NCI-H146 (cell line): ENCODE data around the gene ST3GAL4.
A peak's percentile ranks its signal among the peaks of the same experiment; 100 is the strongest.

Experiments used
- DNase-seq: peaks from one replicate; lab custom pipeline; 2025; lab: John Stamatoyannopoulos, UW

ST3GAL4 gene

DNA sequence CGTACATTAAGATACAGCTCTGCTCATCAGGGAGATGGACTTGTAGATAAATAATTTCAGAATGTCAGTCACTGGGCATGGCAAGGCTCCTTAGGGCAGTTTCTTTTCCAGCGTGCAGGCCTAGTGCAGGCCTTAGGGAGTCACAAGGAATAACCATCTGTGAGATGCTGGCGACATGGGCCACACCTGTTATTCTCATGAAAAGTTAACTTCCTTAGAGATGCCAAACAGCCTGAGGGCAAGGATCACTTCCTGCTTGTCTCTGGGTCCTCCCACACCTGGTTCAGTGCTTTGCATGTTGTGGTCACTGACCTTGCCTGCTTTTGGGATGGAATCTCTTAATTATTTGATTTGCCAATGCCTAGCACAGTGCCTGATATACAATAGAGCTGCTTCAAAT lies 70.6 kb downstream of the ST3GAL4 start:
- no peak for DNase-seq

DNA sequence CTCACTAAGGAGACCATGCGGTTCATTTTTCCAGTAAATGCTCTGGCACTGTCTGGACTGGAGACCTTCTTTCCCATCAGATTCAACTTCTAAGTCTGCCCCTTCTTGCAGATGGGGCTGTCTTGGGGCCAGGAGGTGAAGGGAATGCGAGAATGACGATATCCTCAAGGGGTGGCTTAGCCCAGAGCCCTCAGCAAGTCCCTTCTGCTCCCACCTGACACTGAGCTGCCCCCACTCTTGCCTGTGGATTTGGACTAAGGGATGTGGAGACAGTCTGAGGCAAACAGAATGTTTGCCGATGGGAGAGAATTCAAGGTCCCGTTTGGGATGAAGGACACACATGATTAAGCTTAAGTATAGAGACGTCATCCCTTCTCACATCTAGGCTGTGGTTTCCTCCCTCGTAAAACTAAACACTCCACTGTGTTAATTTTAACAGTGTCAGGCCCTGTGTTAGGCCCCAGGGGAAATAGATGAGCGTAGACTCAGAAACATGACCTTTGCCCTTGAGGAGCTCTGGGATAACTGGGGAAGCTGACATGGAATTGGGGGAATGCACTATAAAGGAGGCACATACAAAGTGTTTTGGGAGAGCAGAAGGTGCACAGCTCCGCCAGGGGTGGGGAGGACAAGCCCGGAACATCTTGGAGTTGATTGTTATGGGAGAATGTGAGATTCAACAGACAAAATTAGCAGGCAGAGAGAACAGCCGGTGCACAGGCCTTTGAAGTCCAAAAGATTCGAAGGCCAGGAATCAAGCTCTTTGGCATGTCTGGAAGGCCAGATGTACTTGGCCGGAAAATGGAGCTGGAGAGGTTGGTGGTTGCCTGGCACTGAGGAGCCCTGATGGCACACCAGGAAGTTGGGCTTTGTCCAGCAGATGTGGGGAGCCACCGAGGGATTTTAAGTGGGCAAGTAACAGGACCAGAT lies 71.6 kb downstream of the ST3GAL4 start:
- DNase-seq: no peak

DNA sequence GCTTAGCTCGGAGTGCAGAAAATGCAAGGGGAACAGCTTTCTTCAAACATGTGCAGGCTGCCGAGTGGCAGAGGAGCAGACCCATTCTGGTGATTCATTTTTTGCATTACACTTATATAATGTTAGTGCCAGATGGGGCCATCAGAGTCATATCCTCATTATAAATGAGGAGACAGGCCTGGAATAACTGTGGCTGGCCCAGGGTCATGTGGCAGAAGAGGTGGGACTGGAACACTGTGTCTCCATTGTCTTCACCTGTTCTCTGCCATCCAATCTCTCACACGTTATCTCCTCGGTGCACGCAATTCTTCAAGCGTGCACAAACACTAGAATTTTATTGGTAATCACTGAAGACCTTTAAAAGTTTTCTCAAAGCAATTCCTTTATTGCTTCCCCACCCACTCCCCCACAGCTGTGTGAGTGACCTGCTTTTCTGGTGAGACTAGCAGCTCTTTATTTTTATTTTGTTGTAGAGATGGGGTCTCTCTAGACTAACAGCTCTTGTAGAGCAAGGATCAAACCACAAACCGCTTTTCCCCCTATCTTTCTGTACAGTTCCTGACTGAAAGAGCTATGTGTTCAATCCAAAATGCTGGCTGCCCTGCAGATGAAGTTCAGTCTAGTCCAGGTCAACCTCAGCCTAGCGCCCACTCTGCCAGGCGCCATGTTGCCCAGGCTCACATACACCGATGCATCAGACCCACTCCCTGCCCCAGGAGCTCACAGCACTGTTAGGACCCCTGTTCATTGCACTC lies 75.3 kb downstream of the ST3GAL4 start:
- no peak for DNase-seq

- no peak for DNase-seq
These were observed 76.0 kb downstream of the ST3GAL4 start for GRCh38 chr11:126431401-126432064.

DNA sequence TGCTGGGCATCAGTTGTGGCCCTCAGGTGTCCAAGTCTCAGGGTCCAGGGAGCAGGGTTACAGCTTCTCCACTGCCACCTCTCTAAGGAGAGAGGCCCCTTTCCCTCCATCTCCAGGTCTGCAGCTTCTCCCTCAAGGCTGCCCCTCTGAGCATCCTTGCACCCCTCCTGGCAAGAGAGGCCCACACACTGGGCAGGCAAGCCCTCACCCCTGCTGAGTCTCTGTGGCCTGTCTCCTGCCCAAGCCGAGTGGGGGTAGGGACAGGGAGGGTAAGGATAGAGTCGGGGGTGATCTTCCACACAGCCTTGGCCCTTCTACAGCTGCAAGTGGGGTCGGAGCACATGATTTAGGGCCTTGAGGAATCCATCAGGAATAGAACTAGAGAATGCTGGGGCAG lies 76.6 kb downstream of the ST3GAL4 start:
- no peak for DNase-seq

- DNase-seq: no peak
These were observed 77.0 kb downstream of the ST3GAL4 start for GRCh38 chr11:126432525-126432924.

DNA sequence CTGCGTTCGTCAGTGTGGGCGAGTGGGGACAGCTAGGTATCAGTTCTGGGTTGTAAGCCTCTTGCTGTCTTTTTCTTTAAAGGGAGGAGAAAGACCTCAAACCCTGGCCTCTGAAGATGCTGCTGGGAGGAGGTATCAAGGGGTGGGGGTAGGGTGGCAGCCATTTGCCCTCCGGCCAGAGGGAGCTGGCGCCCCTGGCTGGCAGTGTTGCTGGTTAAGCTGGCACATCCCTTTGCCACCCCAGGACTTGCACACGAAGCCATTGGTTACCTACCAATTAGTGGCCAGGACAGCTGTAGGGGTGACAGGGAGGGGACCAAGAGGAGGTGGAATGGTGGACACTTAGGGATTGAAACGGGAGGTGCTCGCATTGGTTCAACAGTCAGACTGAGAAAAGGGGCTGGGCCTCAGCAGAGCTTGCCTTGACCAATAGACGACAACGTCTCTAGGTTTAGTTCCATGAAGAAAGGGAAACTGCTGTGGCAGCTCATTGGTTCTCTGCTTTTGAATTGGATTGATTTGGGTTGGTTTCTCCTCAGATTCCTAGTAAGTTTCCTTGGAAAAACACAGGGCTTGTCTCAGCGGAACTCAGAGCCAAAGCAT lies 77.9 kb downstream of the ST3GAL4 start:
- no peak for DNase-seq

GRCh38 chr11:126433989-126434949 lies 78.8 kb downstream of the ST3GAL4 start:
- no peak for DNase-seq

DNA sequence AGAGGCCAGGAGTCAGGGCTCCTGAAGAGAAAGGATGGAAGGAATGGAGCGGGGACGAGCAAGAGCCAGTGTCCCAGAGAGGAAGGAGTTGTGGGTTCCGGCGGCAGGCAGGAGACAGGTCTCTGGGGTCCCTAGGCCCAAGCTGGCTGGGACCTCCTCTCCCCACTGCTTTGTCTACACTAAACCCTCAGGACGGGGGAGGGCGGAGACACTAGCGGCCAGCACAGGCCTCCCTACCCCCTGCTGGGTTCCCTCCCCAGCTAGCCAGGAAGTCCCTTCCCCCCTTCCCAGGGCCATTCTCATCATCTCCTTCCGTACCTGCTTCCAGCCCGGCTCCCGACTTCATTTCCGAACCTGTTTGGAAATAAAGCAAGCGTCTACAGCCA lies 79.5 kb downstream of the ST3GAL4 start:
- DNase-seq: no peak

DNA sequence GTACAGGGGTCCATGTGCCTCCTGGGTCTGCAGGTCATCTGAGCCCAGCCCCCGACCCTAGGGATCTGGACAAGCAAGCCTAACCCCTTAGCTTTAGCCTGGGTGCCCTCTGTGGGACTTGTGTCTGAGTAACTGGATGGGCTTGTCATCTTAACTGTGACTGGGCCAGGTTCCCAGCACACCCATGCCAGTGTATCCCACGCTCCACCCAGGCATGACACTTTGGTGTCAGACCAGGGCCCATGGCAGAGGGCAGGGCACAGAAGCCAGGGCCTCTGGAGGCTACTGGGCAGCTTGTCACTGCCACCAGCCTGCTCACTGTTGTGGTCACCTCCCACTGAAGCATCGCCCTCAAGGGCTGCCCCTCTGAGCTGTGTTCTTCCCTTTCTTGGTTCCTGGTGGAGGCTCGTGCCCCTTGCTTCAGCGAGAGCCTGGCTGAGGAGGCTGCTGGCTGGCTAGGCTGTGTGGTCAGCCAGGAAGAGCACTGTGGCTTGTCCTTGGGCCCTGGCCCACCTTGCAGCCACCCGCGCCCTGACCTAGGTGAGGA lies 80.8 kb downstream of the ST3GAL4 start:
- DNase-seq: no peak

- DNase-seq: no peak
These were observed 82.2 kb downstream of the ST3GAL4 start for GRCh38 chr11:126437731-126438130.

DNA sequence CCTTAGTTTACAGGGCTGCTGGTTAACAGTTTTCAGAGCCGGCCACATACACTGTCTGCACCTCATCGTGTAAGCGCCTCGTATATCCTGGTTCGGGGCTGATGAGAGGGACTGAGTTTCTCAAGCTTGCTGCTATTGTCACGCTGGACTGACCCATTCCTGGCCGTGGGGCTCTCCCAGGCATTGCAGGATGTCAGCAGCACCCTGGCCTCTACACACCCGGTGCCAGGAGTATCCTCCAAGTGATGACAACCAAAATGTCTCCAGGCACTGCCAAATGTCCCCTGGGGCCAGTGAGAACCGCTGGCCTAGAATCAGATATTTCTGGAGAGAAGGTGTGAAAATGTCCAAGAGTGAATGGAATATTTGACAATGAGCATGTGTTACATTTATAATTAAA lies 82.8 kb downstream of the ST3GAL4 start:
- no peak for DNase-seq

DNA sequence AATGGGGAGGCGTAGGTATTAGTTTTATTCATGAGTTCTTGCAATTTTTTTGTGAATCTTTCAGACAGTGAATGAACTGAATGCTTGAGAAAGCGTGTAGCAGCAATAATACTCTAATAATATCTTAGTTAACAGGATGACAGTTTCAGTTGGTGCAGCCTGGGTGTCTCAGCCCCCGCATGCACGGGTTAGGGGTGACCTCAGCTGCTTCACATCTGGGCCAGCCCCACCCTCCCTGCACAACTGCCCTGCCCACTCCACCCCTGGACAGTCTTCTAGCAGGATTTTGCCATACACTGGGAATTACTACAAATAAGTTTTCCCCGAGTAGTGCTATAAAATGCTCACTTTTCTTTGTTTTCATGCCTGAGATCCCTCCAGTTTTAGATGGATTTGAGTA lies 83.2 kb downstream of the ST3GAL4 start:
- DNase-seq: no peak

GRCh38 chr11:126440276-126440675 lies 84.8 kb downstream of the ST3GAL4 start:
- no peak for DNase-seq

GRCh38 chr11:126440792-126441514 lies 85.5 kb downstream of the ST3GAL4 start:
- peak; percentile 68 for DNase-seq

DNA sequence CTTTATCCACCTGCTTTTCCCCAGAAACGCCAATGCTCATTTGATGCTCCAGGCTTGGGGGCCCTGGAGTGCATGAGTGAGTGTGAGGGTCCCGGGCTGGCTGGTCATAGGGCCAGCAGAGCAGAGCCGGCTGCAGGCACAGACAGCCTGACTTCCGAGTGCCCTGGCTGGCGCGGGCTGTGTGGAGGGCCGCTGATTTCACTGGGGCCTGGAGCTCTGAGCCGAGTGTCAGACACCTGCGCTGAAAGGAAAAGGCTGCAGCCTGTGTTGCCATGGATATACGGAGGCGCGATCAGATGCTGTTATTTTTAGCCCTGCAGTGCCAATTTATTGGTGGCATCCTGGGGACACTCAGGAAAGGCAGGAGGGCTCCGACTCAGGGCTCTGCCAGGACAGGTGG lies 87.6 kb downstream of the ST3GAL4 start:
- peak; percentile 77 for DNase-seq

GRCh38 chr11:126444072-126444471 lies 88.6 kb downstream of the ST3GAL4 start:
- DNase-seq: no peak

DNA sequence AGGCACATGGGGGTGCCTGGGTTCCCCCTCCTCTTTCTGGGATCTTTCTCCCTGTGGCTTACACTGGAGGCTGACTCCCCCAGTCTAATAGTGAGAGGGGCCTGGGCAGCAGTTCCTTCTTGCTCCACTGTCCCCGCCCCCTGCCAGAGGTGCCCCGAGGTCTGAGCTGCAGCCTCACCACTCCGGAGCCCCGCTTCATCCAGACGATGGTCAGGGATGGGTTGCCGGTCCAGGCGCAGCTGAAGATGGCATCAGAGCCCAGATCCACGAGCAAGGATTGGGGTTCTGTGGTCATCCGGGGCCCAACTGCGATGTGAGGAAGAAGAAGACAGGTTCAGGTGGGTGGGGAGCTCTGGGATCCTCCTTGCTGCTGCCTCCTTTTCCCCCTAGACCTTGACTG lies 91.1 kb downstream of the ST3GAL4 start:
- DNase-seq: no peak

DNA sequence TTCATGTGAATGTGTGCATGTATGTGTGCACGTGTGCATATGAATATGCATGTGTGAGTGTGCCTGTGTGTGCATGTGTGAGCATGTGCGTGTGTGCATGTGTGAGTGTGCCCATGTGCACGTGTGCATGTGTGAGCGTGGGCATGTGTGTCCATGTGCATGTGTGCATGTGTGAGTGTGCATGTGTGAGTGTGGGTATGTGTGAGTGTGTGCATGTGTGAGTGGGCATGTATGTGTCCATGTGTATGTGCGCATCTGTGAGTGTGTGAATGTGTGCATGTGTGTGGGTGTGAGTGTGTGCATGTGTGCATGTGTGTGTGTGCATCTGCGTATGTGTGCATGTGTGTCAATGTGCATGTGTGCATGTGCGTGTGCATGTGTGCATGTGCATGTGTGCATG lies 94.7 kb downstream of the ST3GAL4 start:
- DNase-seq: no peak

DNA sequence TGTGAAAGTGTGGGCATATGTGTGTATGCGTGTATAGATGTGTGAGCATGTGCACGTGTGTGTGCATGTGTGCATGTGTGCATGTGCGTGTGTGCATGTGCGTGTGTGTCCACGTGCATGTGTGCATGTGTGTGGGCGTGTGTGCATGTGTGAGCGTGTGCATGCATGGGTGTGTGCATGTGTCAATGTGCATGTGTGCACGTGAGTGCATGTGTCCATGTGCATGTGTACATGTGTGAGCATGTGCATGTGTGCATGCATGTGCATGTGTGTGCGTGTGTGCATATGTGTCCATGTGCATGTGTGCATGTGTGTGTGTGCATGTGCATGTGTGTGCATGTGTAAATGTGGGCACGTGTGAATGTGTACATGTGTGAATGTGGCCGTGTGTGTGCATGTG lies 95.3 kb downstream of the ST3GAL4 start:
- DNase-seq: no peak
